H9 (cell line): Measurements from ENCODE around the gene ROBO2. TPM values are rescaled to one million over a fixed set of nuclear protein-coding genes. Genes with fewer than 3 reads are reported as not detected.

Experiments used
- DNase-seq: peaks from one replicate; pipeline ENCODE4 v3.0.0-alpha.2; 2017
- H2AFZ ChIP-seq: one replicate; pipeline ENCODE4 v1.6.1; 2013; ENCODE audit warnings: mild to moderate bottlenecking, low read length, control low read depth, moderate library complexity
- H2AK5ac ChIP-seq: 2 replicates; pipeline ENCODE4 v1.6.1; 2013; ENCODE audit warnings: low read length, control low read depth, mixed read lengths; ENCODE audit not compliant: insufficient read length
- H2BK120ac ChIP-seq: one replicate; pipeline ENCODE4 v1.6.1; 2013; ENCODE audit warnings: low read depth, mild to moderate bottlenecking, low read length, control low read depth, inconsistent platforms; ENCODE audit not compliant: poor library complexity, severe bottlenecking
- H2BK12ac ChIP-seq: 2 replicates; pipeline ENCODE4 v1.6.1; 2013; ENCODE audit warnings: low read length, control low read depth, mixed read lengths, low read depth; ENCODE audit not compliant: insufficient read length
- H2BK15ac ChIP-seq: 2 replicates; pipeline ENCODE4 v1.6.1; 2013; ENCODE audit warnings: low read depth, low read length, control low read depth
- H2BK20ac ChIP-seq: one replicate; pipeline ENCODE4 v1.6.1; 2013; ENCODE audit warnings: low read depth, mild to moderate bottlenecking, low read length, control low read depth, inconsistent platforms; ENCODE audit not compliant: poor library complexity, severe bottlenecking
- H2BK5ac ChIP-seq: 2 replicates; pipeline ENCODE4 v1.6.1; 2013; ENCODE audit warnings: low read length, control low read depth, mixed read lengths; ENCODE audit not compliant: insufficient read length
- H3K14ac ChIP-seq: 2 replicates; pipeline ENCODE4 v1.6.1; 2013; ENCODE audit warnings: low read length, control low read depth; ENCODE audit not compliant: insufficient read depth
- H3K18ac ChIP-seq: 2 replicates; pipeline ENCODE4 v1.6.1; 2013; ENCODE audit warnings: low read depth, mild to moderate bottlenecking, mixed read lengths, low read length, control low read depth; ENCODE audit not compliant: insufficient read length
- H3K23ac ChIP-seq: 2 replicates; pipeline ENCODE4 v1.6.1; 2013; ENCODE audit warnings: low read length, control low read depth, mixed read lengths, low read depth; ENCODE audit not compliant: insufficient read length
- H3K23me2 ChIP-seq: 2 replicates; pipeline ENCODE4 v1.6.1; 2013; ENCODE audit warnings: low read depth, mild to moderate bottlenecking, mixed read lengths, low read length, control low read depth; ENCODE audit not compliant: insufficient read length, poor library complexity, severe bottlenecking
- H3K27ac ChIP-seq: 2 replicates; pipeline ENCODE4 v1.5.1; 2013; ENCODE audit warnings: low read length, control low read depth, mixed read lengths, low read depth; ENCODE audit not compliant: insufficient read length
- H3K27me3 ChIP-seq: 2 replicates; pipeline ENCODE4 v1.6.1; 2013; ENCODE audit warnings: low read length, control low read depth, inconsistent platforms; ENCODE audit not compliant: insufficient read depth
- H3K4ac ChIP-seq: 2 replicates; pipeline ENCODE4 v1.6.1; 2013; ENCODE audit warnings: low read depth, mild to moderate bottlenecking, control low read depth, inconsistent platforms, low read length, moderate library complexity
- H3K4me1 ChIP-seq: 2 replicates; pipeline ENCODE4 v1.6.1; 2013; ENCODE audit warnings: low read length, control low read depth, inconsistent platforms; ENCODE audit not compliant: insufficient read depth
- H3K4me2 ChIP-seq: 2 replicates; pipeline ENCODE4 v1.6.1; 2013; ENCODE audit warnings: low read length, control low read depth, mixed read lengths; ENCODE audit not compliant: insufficient read length, insufficient read depth
- H3K56ac ChIP-seq: 2 replicates; pipeline ENCODE4 v1.6.1; 2013; ENCODE audit warnings: low read depth, mild to moderate bottlenecking, mixed read lengths, low read length, control low read depth; ENCODE audit not compliant: insufficient read length
- H3K79me1 ChIP-seq: 2 replicates; pipeline ENCODE4 v1.6.1; 2013; ENCODE audit warnings: low read depth, mild to moderate bottlenecking, moderate library complexity, low read length, control low read depth, inconsistent platforms; ENCODE audit not compliant: insufficient read depth, poor library complexity, severe bottlenecking
- H3K79me2 ChIP-seq: 2 replicates; pipeline ENCODE4 v1.6.1; 2013; ENCODE audit warnings: low read length, control low read depth, inconsistent platforms; ENCODE audit not compliant: insufficient read depth
- H3K9ac ChIP-seq: 2 replicates; pipeline ENCODE4 v1.6.1; 2013; ENCODE audit warnings: low read length, control low read depth, mixed read lengths; ENCODE audit not compliant: insufficient read length; ENCODE audit errors: extremely low read depth
- H3K9me3 ChIP-seq: one replicate; pipeline ENCODE4 v1.6.1; 2013; ENCODE audit warnings: low read depth, low read length, inconsistent platforms; ENCODE audit not compliant: control insufficient read depth
- H3T11ph ChIP-seq: one replicate; pipeline ENCODE4 v1.6.1; 2013; ENCODE audit warnings: mild to moderate bottlenecking, low read length, control low read depth, inconsistent platforms
- H4K20me1 ChIP-seq: one replicate; pipeline ENCODE4 v1.6.1; 2013; ENCODE audit not compliant: control insufficient read depth, insufficient read length, insufficient read depth
- H4K5ac ChIP-seq: 2 replicates; pipeline ENCODE4 v1.6.1; 2013; ENCODE audit warnings: low read depth, mild to moderate bottlenecking, mixed read lengths, low read length, control low read depth; ENCODE audit not compliant: insufficient read length
- H4K8ac ChIP-seq: replicated peaks from 2 replicates; pipeline ENCODE4 v1.6.1; 2013; ENCODE audit warnings: low read length, control low read depth, mixed read lengths, low read depth; ENCODE audit not compliant: insufficient read length
- H4K91ac ChIP-seq: 2 replicates; pipeline ENCODE4 v1.6.1; 2013; ENCODE audit warnings: low read depth, mild to moderate bottlenecking, moderate library complexity, mixed read lengths, low read length, control low read depth; ENCODE audit not compliant: insufficient read length
- H3K27ac Mint-ChIP-seq, 3 experiments: 2 replicates in 2 of 3; 3 replicates in 1 of 3; pipeline ENCODE4 v1.8.0; 2020 to 2021; ENCODE audit warnings: mixed read lengths in 3 of 3, mild to moderate bottlenecking in 1 of 3, moderate library complexity in 1 of 3
- H3K27me3 Mint-ChIP-seq: 2 replicates; pipeline ENCODE4 v1.8.0; 2021; ENCODE audit warnings: low read depth, mild to moderate bottlenecking, moderate library complexity, mixed read lengths
- H3K36me3 Mint-ChIP-seq, 3 experiments: 2 replicates in 2 of 3; 3 replicates in 1 of 3; pipeline ENCODE4 v1.8.0; 2020 to 2021; ENCODE audit warnings: low read depth in 3 of 3, mixed read lengths in 3 of 3; ENCODE audit not compliant: insufficient read depth in 1 of 3
- H3K4me1 Mint-ChIP-seq, 2 experiments: 2 replicates each; pipeline ENCODE4 v1.8.0; 2020; ENCODE audit warnings: mixed read lengths in 2 of 2
- H3K4me3 Mint-ChIP-seq, 2 experiments: 2 replicates in 1 of 2; 3 replicates in 1 of 2; pipeline ENCODE4 v1.8.0; 2020 to 2021; ENCODE audit warnings: mild to moderate bottlenecking in 2 of 2, mixed read lengths in 2 of 2, moderate library complexity in 1 of 2
- H3K9me3 Mint-ChIP-seq, 2 experiments: 2 replicates in 1 of 2; 3 replicates in 1 of 2; pipeline ENCODE4 v1.8.0; 2020; ENCODE audit warnings: mild to moderate bottlenecking in 2 of 2, mixed read lengths in 2 of 2, moderate library complexity in 1 of 2
- CTCF ChIP-seq: fragments of 200-600 bp; sonication (generic); conservative IDR thresholded peaks from 3 replicates; pipeline ENCODE4 v1.8.0; 2021; ENCODE audit warnings: antibody characterized with exemption, mild to moderate bottlenecking
- WGBS: extraction: QIAGEN DNeasy Blood & Tissue Kit; methylation state at CpG from one replicate; pipeline ENCODE4 v1.1.7; 2013; ENCODE audit warnings: missing lambda C conversion rate, low lambda C conversion rate, mixed read lengths; ENCODE audit not compliant: insufficient read length; ENCODE audit errors: extremely low coverage; 5-methylcytosine and 5-hydroxymethylcytosine counted together
- total RNA-seq: library from RNA; stranded (reverse); gene quantifications from 2 replicates; pipeline ENCODE4 v1.2.1, GENCODE V29; 2021

Gene ROBO2
- total RNA-seq, 1 experiment from 2014 or later = 2.3 TPM

- no peak for DNase-seq
- Histone ChIP-seq H3K4me1 (no peaks in the 10 kb centered on the region), H3K18ac (no peak overlapping the region), H3K79me2 (no peaks in the 10 kb centered on the region), H3K9ac (no peak overlapping the region), H3K56ac (no peak overlapping the region), H4K5ac (no peak overlapping the region), H2AK5ac (no peak overlapping the region), H3T11ph (no peak overlapping the region), H3K9me3 (no peaks in the 10 kb centered on the region), H2BK15ac (no peak overlapping the region), H3K27ac (no peak overlapping the region), H2BK5ac (no peak overlapping the region), H3K4ac (no peak overlapping the region), H3K23ac (no peak overlapping the region), H3K79me1 (no peaks in the 10 kb centered on the region), H2AFZ (no peak overlapping the region), H4K8ac (no peak overlapping the region), H4K20me1 (no peaks in the 10 kb centered on the region), H4K91ac (no peak overlapping the region), H3K4me2 (no peak overlapping the region), H2BK12ac (no peak overlapping the region), H3K14ac (no peak overlapping the region), H3K27me3 (no peaks in the 10 kb centered on the region), H2BK20ac (no peak overlapping the region), H2BK120ac (no peak overlapping the region), H3K23me2 (no peaks in the 10 kb centered on the region)
- peaks cover 3 to 5% of the 10 kb centered on the region in 2 experiments; a peak in 3 of 4 replicates for H3K4me1 Mint-ChIP-seq
- no peak overlapping the region for H3K27ac Mint-ChIP-seq
- no CpG with 5 or more reads among the region's 4 CpGs for WGBS
- H3K36me3 Mint-ChIP-seq = no peaks in the 10 kb centered on the region; a peak in 1 of 7 replicates
- no peaks in the 10 kb centered on the region for H3K27me3 Mint-ChIP-seq
- H3K9me3 Mint-ChIP-seq = no peaks in the 10 kb centered on the region; a peak in 1 of 5 replicates
- no peak overlapping the region for H3K4me3 Mint-ChIP-seq
- TF ChIP-seq CTCF = no peak
Measured at GRCh38 chr3:77530870-77531269, 491.0 kb downstream of the ROBO2 start.
